ENCODE results near the gene ALDH1L1. TPM values are rescaled to one million over a fixed set of nuclear protein-coding genes. Genes with fewer than 3 reads are reported as not detected.
A peak's percentile ranks its signal among the peaks of the same experiment; 100 is the strongest.

ALDH1L1 gene
- polyA plus RNA-seq, 3 donors, result not detected

- H3K9me3 ChIP-seq (replicated peaks in 1 of 2; ENCODE audit: control insufficient read depth in 1 of 2, insufficient read depth in 1 of 2, low read length in 2 of 2), result peaks cover 4 to 8% of the 10 kb centered on the region in 2 donors
- H3K4me3 ChIP-seq (replicated peaks in 1 of 3; ENCODE audit: low read depth in 2 of 3, low read length in 3 of 3), result no peak overlapping the region
- no peaks in the 10 kb centered on the region for H3K36me3 ChIP-seq (replicated peaks in 1 of 2; ENCODE audit: control insufficient read depth in 1 of 2, insufficient read depth in 2 of 2, low read length in 2 of 2)
- Mint-ChIP-seq H3K36me3 (no peaks in the 10 kb centered on the region), H3K4me3 (peak overlapping the region in 1 of 2 donors; percentile 84), H3K4me1 (peaks cover 10% of the 10 kb centered on the region), H3K9me3 (peaks cover 3 to 18% (median 7%) of the 10 kb centered on the region in 7 donors), H3K27ac (no peak overlapping the region), H3K27me3 (ENCODE audit: low read depth in 3 of 3) (peaks cover 55 to 67% (median 66%) of the 10 kb centered on the region in 3 donors)
- no peak overlapping the region for H3K27ac ChIP-seq (ENCODE audit: low read depth in 1 of 2, low read length in 2 of 2)
- peaks cover 3 to 6% of the 10 kb centered on the region in 2 donors for H3K4me1 ChIP-seq (ENCODE audit: control insufficient read depth in 1 of 2, insufficient read depth in 2 of 2, low read length in 2 of 2)
- H3K27me3 ChIP-seq (ENCODE audit: control insufficient read depth in 2 of 2, insufficient read depth in 2 of 2, low read length in 2 of 2), result peaks cover 33 to 69% of the 10 kb centered on the region in 2 donors
- no peak for DNase-seq
- no peaks in the 10 kb centered on the region for H3K79me2 ChIP-seq (ENCODE audit: insufficient read depth, low read length)
- no peak overlapping the region for H2AFZ ChIP-seq (ENCODE audit: insufficient read depth, low read depth, low read length, poor library complexity, severe bottlenecking)
- TF ChIP-seq CTCF (IDR thresholded peaks at IDR 0.05), result no peak
- intact Hi-C loops (cut with micrococcal nuclease), result no loop called here
- 1% methylated on average over 46 of the region's 57 CpGs for WGBS (ENCODE audit: insufficient coverage)
- no peak overlapping the region for H3K9ac ChIP-seq (ENCODE audit: insufficient read depth, low read length, poor library complexity, severe bottlenecking)
- no peaks in the 10 kb centered on the region for H4K20me1 ChIP-seq (ENCODE audit: insufficient read depth, low read length)
- peak overlapping the region; percentile 20 for H3K4me2 ChIP-seq (replicated peaks; ENCODE audit: extremely low read depth, low read length, poor library complexity, severe bottlenecking)
These were observed 32.4 kb upstream of the ALDH1L1 start for GRCh38 chr3:126212620-126213378.

DNA sequence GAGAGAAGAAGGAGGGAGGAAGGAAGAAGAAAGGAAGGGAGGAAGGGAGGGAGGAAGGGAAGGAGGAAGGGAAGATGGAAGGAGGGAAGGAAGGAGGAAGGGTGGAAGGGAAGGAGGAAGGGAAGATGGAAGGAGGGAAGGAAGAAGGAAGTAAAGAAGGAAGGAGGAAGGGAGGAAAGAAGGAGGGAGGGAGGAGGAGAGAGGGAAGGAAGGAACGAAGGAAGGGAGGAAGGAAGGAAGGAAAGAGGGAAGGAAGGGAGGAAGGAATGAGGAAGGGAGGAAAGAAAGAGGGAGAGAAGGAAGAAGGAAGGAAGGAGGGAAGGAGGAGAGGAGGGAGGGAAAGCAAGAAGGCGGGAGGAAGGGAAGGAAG is 31.8 kb upstream of the ALDH1L1 start:
- no peak overlapping the region for H3K4me2 ChIP-seq (replicated peaks; ENCODE audit: extremely low read depth, low read length, poor library complexity, severe bottlenecking)
- no peak overlapping the region for H2AFZ ChIP-seq (ENCODE audit: insufficient read depth, low read depth, low read length, poor library complexity, severe bottlenecking)
- no peak for DNase-seq
- H3K27me3 ChIP-seq (ENCODE audit: control insufficient read depth in 2 of 2, insufficient read depth in 2 of 2, low read length in 2 of 2), result peaks cover 33 to 66% of the 10 kb centered on the region in 2 donors
- H4K20me1 ChIP-seq (ENCODE audit: insufficient read depth, low read length), result no peaks in the 10 kb centered on the region
- peaks cover 3 to 6% of the 10 kb centered on the region in 2 donors for H3K4me1 ChIP-seq (ENCODE audit: control insufficient read depth in 1 of 2, insufficient read depth in 2 of 2, low read length in 2 of 2)
- peaks cover 51 to 64% (median 62%) of the 10 kb centered on the region in 3 donors for H3K27me3 Mint-ChIP-seq (ENCODE audit: low read depth in 3 of 3)
- no peak overlapping the region for H3K9ac ChIP-seq (ENCODE audit: insufficient read depth, low read length, poor library complexity, severe bottlenecking)
- no peaks in the 10 kb centered on the region for H3K36me3 Mint-ChIP-seq
- H3K4me3 Mint-ChIP-seq, result peak overlapping the region in 1 of 2 donors; percentile 84
- peaks cover 4 to 8% of the 10 kb centered on the region in 2 donors for H3K9me3 ChIP-seq (replicated peaks in 1 of 2; ENCODE audit: control insufficient read depth in 1 of 2, insufficient read depth in 1 of 2, low read length in 2 of 2)
- no peak overlapping the region for H3K27ac ChIP-seq (ENCODE audit: low read depth in 1 of 2, low read length in 2 of 2)
- no peak overlapping the region for H3K4me3 ChIP-seq (replicated peaks in 1 of 3; ENCODE audit: low read depth in 2 of 3, low read length in 3 of 3)
- peaks cover 3 to 18% (median 7%) of the 10 kb centered on the region in 7 donors for H3K9me3 Mint-ChIP-seq
- 5% methylated on average over 2 of the region's 2 CpGs for WGBS (ENCODE audit: insufficient coverage)
- peaks cover 10% of the 10 kb centered on the region for H3K4me1 Mint-ChIP-seq
- no peak for TF ChIP-seq CTCF (IDR thresholded peaks at IDR 0.05)
- no peak overlapping the region for H3K27ac Mint-ChIP-seq
- no peaks in the 10 kb centered on the region for H3K79me2 ChIP-seq (ENCODE audit: insufficient read depth, low read length)
- intact Hi-C loops (cut with micrococcal nuclease), result no loop called here
- no peaks in the 10 kb centered on the region for H3K36me3 ChIP-seq (replicated peaks in 1 of 2; ENCODE audit: control insufficient read depth in 1 of 2, insufficient read depth in 2 of 2, low read length in 2 of 2)
